ENCODE measurements around the gene SAMSN1. TPM values are rescaled to one million over a fixed set of nuclear protein-coding genes. Genes with fewer than 3 reads are reported as not detected.
"Not testable (repeated sequence)": the region's sequence is repeated elsewhere in the genome, so short reads cannot be mapped to it uniquely, and the experiment has no call there.

Gene SAMSN1
- total and polyA plus RNA-seq, 8 donors, result 1.4 to 45.7 (median 2.1) TPM

GRCh38 chr21:14548779-14549178 lies 2.7 kb upstream of the SAMSN1 start:
- no peak for DNase-seq
- intact Hi-C loops (cut with DNase I), result no loop called here
- Histone ChIP-seq H3K36me3 (no peaks in the 10 kb centered on the region), H3K27ac (peak overlapping the region in 1 of 2 donors; percentile 80), H3K4me1 (peaks cover 0 to 41% of the 10 kb centered on the region in 2 donors), H3K9me3 (no peaks in the 10 kb centered on the region), H3K27me3 (no peaks in the 10 kb centered on the region), H3K4me3 (no peak overlapping the region)
- TF ChIP-seq CTCF (IDR thresholded peaks at IDR 0.05), result no peak
- peak; percentile 42 for ATAC-seq

- no peaks in the 10 kb centered on the region for H3K27me3 ChIP-seq
- DNase-seq (no peak), ATAC-seq (no peak)
- peaks cover 0 to 41% of the 10 kb centered on the region in 2 donors for H3K4me1 ChIP-seq
- H3K4me3 ChIP-seq, result no peak overlapping the region
- H3K36me3 ChIP-seq, result no peaks in the 10 kb centered on the region
- intact Hi-C loops (cut with DNase I), result no loop called here
- peak overlapping the region in 1 of 2 donors; percentile 80 for H3K27ac ChIP-seq
- TF ChIP-seq CTCF (IDR thresholded peaks at IDR 0.05), result no peak
- no peaks in the 10 kb centered on the region for H3K9me3 ChIP-seq
These were observed 1.9 kb upstream of the SAMSN1 start for GRCh38 chr21:14547834-14548513.

GRCh38 chr21:14546719-14547118 lies 604 bp upstream of the SAMSN1 start:
- H3K27ac ChIP-seq, result peak overlapping the region in 1 of 2 donors; percentile 85
- H3K36me3 ChIP-seq, ATAC-seq: not testable (repeated sequence)

GRCh38 chr21:14543983-14544382 lies 2.1 kb downstream of the SAMSN1 start:
- Histone ChIP-seq H3K27ac (peak overlapping the region in 1 of 2 donors; percentile 75), H3K36me3 (no peaks in the 10 kb centered on the region), H3K4me1 (peaks cover 0 to 24% of the 10 kb centered on the region in 2 donors), H3K9me3 (no peaks in the 10 kb centered on the region), H3K4me3 (peak overlapping the region in 1 of 2 donors; percentile 38), H3K27me3 (no peaks in the 10 kb centered on the region)
- no peak for ATAC-seq
- TF ChIP-seq CTCF (IDR thresholded peaks at IDR 0.05), result no peak
- DNase-seq, result no peak
- intact Hi-C loops (cut with DNase I), result no loop called here

More at GRCh38 chr21:14546719-14547118, 604 bp upstream of the SAMSN1 start:
- Histone ChIP-seq H3K4me3 (peak overlapping the region in 1 of 2 donors; percentile 38), H3K4me1 (peaks cover 0 to 41% of the 10 kb centered on the region in 2 donors)
- H3K9me3 ChIP-seq; intact Hi-C loops (cut with DNase I); DNase-seq; H3K27me3 ChIP-seq: not testable (repeated sequence)

GRCh38 chr21:14542638-14543037 lies 3.5 kb downstream of the SAMSN1 start:
- Histone ChIP-seq H3K9me3 (no peaks in the 10 kb centered on the region), H3K27ac (peak overlapping the region; percentile 60 to 75), H3K4me3 (peak overlapping the region in 1 of 2 donors; percentile 38), H3K4me1 (peaks cover 0 to 10% of the 10 kb centered on the region in 2 donors), H3K36me3 (no peaks in the 10 kb centered on the region), H3K27me3 (no peaks in the 10 kb centered on the region)
- peak; percentile 42 for ATAC-seq
- intact Hi-C loops (cut with DNase I), result no loop called here
- DNase-seq, result no peak
- TF ChIP-seq CTCF (IDR thresholded peaks at IDR 0.05), result no peak

All from left lung (tissue), 10 donors.